IPS-15b (cell line): ENCODE measurements around the gene U2SURP.

Experiments used
- H3K27me3 ChIP-seq: one replicate; pipeline ENCODE4 v1.6.1; 2013; ENCODE audit warnings: low read length; ENCODE audit not compliant: control insufficient read depth, insufficient read depth
- H3K36me3 ChIP-seq: one replicate; pipeline ENCODE4 v1.6.1; 2013; ENCODE audit warnings: low read length; ENCODE audit not compliant: control insufficient read depth, insufficient read depth
- H3K4me1 ChIP-seq: one replicate; pipeline ENCODE4 v1.6.1; 2013; ENCODE audit warnings: mild to moderate bottlenecking, low read length; ENCODE audit not compliant: control insufficient read depth, insufficient read depth
- H3K4me3 ChIP-seq: one replicate; pipeline ENCODE4 v1.5.1; 2013; ENCODE audit warnings: low read depth, low read length
- H3K9ac ChIP-seq: one replicate; pipeline ENCODE4 v1.6.1; 2013; ENCODE audit warnings: low read depth, mild to moderate bottlenecking, low read length
- H3K9me3 ChIP-seq: one replicate; pipeline ENCODE4 v1.6.1; 2013; ENCODE audit warnings: mild to moderate bottlenecking, low read length; ENCODE audit not compliant: control insufficient read depth, insufficient read depth

Gene U2SURP

DNA sequence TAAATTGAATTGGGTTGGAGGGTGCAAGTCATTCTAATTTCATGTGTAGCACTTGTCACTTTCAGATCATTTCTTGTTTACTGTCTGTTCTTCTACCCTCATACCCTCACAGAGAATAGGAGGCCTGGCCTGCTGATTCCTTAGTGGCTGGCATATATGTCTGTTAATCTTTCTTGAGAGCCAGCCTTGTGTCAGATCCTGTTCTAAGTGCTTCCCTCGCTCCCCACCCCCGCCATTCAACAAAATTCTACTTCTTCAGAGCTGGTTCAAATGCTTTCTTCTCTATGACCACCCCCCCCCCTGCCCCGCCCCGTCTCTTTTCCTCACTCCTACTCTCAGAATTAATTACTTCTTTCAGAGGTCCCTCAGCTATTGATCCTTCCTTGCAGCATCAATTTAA, 1.5 kb upstream of the U2SURP start:
- H3K9me3 ChIP-seq = no peaks in the 10 kb centered on the region
- H3K4me3 ChIP-seq = peak overlapping the region; percentile 69
- H3K9ac ChIP-seq = no peak overlapping the region
- H3K4me1 ChIP-seq = peaks cover 2% of the 10 kb centered on the region
- no peaks in the 10 kb centered on the region for H3K27me3 ChIP-seq
- no peaks in the 10 kb centered on the region for H3K36me3 ChIP-seq

DNA sequence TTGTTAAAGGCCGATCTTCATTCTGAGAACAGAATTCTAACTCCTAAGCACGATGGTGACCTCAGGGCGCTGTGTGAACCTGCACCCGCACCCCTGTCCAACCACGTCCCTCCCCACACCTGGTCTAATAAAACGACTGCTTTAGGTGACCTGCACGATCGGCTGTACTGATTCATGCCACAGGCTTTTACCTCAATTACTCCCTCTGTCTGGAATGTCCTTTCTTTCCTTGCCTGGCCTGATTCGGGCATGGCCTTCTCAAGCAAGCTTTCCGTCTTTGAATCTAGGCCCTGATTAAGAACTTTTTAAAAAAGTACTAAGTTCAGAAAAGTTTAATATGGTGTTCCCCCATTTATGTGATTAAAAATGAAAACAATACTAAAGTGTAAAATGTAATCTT, 842 bp upstream of the U2SURP start:
- peak overlapping the region; percentile 69 for H3K4me3 ChIP-seq
- peaks cover 2% of the 10 kb centered on the region for H3K4me1 ChIP-seq
- no peaks in the 10 kb centered on the region for H3K9me3 ChIP-seq
- no peaks in the 10 kb centered on the region for H3K36me3 ChIP-seq
- H3K27me3 ChIP-seq = no peaks in the 10 kb centered on the region
- H3K9ac ChIP-seq = peak overlapping the region; percentile 74

DNA sequence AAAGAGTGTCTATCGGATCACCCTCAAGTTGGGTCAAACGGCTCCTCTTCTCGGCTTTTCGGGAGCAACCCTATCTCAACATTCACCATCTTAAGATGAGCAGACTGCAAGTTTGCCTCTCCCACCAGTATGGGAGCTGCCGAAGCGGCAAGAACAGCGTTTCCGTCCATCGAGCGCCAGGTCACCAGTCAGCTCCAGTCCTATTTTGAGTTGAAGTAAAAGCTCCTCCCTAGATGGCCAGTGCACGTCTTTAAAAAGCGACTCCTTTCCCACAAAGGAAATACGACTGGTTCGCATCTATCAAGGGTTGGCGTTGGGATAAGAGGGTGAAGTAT, 369 bp upstream of the U2SURP start:
- H3K36me3 ChIP-seq = no peaks in the 10 kb centered on the region
- peaks cover 2% of the 10 kb centered on the region for H3K4me1 ChIP-seq
- H3K27me3 ChIP-seq = no peaks in the 10 kb centered on the region
- H3K9me3 ChIP-seq = no peaks in the 10 kb centered on the region
- peak overlapping the region; percentile 74 for H3K9ac ChIP-seq
- peak overlapping the region; percentile 69 for H3K4me3 ChIP-seq

DNA sequence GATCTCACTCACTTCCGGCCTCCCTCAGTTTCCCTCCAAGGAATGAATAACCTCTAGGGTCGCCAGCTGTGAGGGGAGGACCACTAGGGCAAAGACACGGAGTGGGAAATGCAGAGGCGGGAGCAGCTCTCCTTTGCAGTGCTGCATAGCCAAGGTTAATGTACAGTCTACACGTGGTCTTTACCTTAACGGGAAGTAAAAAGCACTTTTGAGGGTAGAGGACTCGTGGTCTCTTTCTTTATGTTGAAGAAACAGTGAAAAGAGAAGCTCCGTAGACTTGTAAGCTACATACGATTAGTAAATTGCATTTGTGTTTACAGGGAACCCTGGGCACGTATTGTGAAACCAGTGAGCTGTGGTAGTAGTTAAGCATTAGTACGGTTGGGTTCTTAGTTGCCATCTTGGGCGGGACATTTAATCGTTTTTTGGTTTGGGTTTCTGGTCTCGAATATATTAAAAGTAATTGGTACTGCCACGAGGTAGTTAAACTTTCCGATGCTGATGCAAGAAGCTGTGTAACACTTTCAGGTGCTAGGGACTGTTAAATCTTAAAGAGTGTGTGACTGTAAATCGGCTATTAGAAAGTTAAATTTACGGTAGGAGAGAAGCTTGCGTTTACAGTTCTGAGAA, 828 bp downstream of the U2SURP start:
- no peaks in the 10 kb centered on the region for H3K27me3 ChIP-seq
- H3K9me3 ChIP-seq = no peaks in the 10 kb centered on the region
- no peaks in the 10 kb centered on the region for H3K36me3 ChIP-seq
- H3K4me1 ChIP-seq = peaks cover 2% of the 10 kb centered on the region
- H3K4me3 ChIP-seq = peak overlapping the region; percentile 69
- H3K9ac ChIP-seq = peak overlapping the region; percentile 92

DNA sequence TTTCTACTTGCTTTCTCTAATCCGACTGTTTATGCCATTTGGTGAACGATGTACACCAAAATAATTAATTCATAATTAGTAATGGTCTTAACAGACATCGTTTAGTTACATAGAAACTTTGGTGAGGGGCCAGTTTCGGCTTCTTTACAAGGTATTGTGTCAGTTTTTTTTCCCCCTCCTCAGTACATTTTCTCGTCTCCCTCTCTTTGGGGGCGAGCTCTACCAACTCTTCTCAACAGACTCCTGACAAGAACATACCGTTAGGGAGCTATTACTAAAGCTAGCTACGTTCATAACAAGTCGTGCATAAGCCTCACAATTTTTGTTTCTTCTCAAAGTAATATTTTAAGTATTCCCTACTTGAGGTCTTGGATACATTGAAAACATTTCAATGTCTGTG, 1.4 kb downstream of the U2SURP start:
- H3K36me3 ChIP-seq = no peaks in the 10 kb centered on the region
- H3K9ac ChIP-seq = peak overlapping the region; percentile 92
- no peaks in the 10 kb centered on the region for H3K9me3 ChIP-seq
- peaks cover 2% of the 10 kb centered on the region for H3K4me1 ChIP-seq
- H3K27me3 ChIP-seq = no peaks in the 10 kb centered on the region
- peak overlapping the region; percentile 69 for H3K4me3 ChIP-seq

DNA sequence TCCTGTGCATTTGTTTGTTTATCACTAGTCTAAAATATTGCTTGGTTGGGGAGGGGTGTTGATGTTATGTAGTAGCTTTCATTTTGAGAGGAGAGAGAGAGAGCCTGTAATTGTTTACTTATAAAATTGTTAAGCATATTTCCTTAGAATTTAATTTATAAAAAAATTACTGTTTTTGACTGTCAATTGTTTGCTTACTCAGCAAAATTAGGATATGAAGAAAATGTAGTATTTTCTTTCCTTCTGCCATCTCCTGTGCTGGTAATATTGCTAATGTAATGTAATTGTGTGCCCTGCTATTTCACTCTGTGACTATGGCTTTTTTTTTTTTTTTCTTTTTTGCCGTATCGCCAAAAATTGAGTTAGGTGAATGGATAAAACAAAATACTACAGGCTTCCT, 3.5 kb downstream of the U2SURP start:
- peaks cover 2% of the 10 kb centered on the region for H3K4me1 ChIP-seq
- no peaks in the 10 kb centered on the region for H3K27me3 ChIP-seq
- H3K9ac ChIP-seq = no peak overlapping the region
- no peak overlapping the region for H3K4me3 ChIP-seq
- H3K36me3 ChIP-seq = no peaks in the 10 kb centered on the region
- no peaks in the 10 kb centered on the region for H3K9me3 ChIP-seq

DNA sequence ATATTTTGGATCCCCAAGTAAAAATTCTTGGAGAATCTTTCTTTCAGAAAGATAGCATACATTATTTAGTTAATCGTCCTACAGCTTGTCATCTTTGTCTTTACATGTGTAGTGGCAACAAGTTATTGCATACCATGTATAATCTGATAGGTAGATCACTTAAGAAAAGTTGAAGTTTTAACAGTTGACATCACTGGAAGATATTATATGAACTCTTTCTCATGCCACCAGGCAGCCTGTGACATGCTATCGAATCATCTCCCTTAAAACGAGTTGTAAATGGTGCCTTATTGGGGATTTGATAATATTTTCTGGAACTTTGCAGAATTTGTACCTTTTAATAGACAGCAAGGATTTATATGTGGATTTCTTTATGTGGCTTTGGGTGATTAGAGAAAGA, 8.7 kb downstream of the U2SURP start:
- H3K9me3 ChIP-seq = no peaks in the 10 kb centered on the region

DNA sequence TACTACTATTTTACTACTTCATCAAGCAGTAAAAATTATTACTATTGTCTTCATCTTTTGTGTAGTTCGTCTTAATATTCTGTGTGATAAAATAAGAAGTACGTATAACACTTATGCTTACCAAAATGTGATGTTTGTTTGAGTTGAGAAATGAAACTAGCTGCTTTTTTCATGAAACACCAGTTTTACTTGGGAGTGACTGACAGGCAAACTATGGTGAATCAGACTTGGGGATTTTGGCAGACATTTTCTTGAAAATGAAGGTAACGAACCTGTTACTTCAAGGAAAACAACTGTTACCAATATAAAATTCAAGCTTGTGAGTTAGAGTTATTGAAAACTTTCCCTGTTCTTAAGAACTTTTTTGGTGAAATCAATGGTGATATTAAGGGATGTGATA, 10.3 kb downstream of the U2SURP start:
- Histone ChIP-seq H3K9ac (no peak overlapping the region), H3K9me3 (no peaks in the 10 kb centered on the region), H3K4me3 (no peak overlapping the region), H3K36me3 (no peaks in the 10 kb centered on the region), H3K4me1 (no peaks in the 10 kb centered on the region), H3K27me3 (no peaks in the 10 kb centered on the region)

More for the DNA sequence above, 8.7 kb downstream of the U2SURP start:
- Histone ChIP-seq H3K9ac (no peak overlapping the region), H3K4me1 (no peaks in the 10 kb centered on the region), H3K27me3 (no peaks in the 10 kb centered on the region), H3K36me3 (no peaks in the 10 kb centered on the region), H3K4me3 (no peak overlapping the region)

DNA sequence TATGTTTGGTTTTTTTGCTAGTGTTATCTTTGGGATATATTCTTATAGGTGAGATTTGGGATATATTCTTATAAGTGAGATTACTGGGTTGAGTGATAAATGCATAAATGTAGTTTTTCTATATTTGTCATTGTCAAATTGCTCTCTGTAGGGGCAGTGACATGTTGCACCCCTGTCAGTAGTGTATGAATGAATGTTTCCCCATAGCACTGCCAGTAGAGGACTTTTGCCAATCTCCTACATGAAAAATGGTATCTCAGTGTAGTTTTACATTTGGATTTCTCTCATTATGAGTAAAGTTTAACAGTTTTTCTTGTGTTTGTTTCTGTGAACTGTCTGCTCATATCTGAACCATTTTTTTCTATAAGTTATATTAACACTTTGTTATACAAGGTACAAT, 13.6 kb downstream of the U2SURP start:
- Histone ChIP-seq H3K36me3 (peaks cover 7% of the 10 kb centered on the region), H3K9me3 (no peaks in the 10 kb centered on the region), H3K9ac (no peak overlapping the region), H3K4me3 (no peak overlapping the region), H3K27me3 (no peaks in the 10 kb centered on the region), H3K4me1 (no peaks in the 10 kb centered on the region)

DNA sequence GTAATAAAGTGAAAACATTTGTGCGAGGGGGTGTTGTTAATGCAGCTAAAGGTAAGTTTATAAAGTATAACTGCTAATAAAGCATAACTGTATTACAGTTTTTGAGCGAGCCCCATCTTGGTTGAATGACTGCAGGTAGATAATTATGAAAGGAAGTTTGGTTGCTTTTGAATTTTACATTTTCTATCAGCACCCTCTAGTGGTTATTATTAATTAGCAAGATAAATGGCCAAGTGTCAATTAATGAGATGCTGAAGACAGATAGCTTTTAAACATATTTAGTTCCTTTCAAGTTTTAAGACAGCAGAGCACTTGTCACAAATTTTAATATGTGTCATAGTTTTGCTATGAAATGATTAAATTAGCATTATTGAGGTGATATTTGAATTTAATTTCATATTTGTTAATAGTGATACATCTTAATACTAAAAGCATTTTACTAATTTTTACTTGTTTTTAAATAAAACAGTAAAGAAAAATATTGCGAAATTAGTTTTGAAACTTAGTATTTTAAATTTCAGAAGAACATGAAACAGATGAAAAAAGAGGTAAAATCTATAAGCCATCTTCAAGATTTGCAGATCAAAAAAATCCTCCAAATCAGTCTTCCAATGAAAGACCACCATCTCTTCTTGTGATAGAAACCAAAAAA, 15.1 kb downstream of the U2SURP start:
- H3K4me3 ChIP-seq = no peak overlapping the region

DNA sequence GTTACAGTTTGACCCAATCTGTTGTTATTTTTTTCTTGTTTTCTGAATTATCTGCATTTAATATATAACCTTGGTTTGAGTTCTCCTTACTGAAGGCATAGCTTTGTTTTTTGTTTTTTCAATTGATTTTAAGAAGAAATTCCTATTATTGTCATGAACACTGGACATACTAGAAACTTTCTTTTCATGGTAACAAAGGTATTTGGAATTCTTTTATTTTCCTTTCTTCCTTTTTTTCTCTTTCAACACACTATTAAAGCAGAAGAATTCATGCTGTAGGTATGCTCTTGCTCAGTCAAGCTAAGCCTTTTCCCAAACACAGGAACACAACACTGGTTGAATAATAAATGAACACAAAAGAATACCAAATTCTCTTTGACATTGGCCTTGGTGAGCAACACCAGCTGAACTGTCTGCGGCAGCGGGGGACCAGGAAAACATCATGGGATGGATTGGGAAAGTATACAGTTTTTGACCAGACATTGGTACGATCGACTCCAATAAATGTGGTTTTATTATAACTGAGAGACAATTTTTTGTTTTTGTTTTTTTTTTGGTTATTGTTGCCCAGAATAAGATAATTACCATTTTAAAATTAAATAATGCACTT, 23.1 kb downstream of the U2SURP start:
- Histone ChIP-seq H3K4me3 (no peak overlapping the region), H3K4me1 (no peaks in the 10 kb centered on the region), H3K9me3 (no peaks in the 10 kb centered on the region), H3K36me3 (peaks cover 3% of the 10 kb centered on the region), H3K9ac (no peak overlapping the region), H3K27me3 (no peaks in the 10 kb centered on the region)

More for the DNA sequence above, 15.1 kb downstream of the U2SURP start:
- Histone ChIP-seq H3K9ac (no peak overlapping the region), H3K4me1 (no peaks in the 10 kb centered on the region), H3K36me3 (peaks cover 7% of the 10 kb centered on the region), H3K27me3 (no peaks in the 10 kb centered on the region), H3K9me3 (no peaks in the 10 kb centered on the region)

DNA sequence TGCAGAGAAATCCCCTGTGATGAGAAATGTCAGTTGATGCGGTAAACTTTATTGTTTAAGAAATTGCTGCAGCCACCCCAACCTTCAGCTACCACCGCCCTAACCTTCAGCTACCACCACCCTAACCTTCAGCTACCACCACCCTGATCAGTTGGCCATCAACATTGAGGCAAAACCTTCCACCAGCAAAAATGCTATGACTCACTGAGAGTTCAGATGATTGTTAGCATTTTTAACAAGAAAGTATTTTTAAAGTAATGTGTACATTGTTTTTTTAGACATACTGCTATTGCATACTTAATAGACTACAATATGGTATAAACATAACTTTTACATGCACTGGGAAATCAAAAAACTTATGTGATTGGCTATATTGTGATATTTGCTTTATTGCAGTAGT, 30.0 kb downstream of the U2SURP start:
- H3K4me3 ChIP-seq = no peak overlapping the region
- no peaks in the 10 kb centered on the region for H3K4me1 ChIP-seq
- H3K27me3 ChIP-seq = no peaks in the 10 kb centered on the region
- H3K36me3 ChIP-seq = peaks cover 3% of the 10 kb centered on the region
- no peak overlapping the region for H3K9ac ChIP-seq
- no peaks in the 10 kb centered on the region for H3K9me3 ChIP-seq
